Hepatocyte (in vitro differentiated cells): ENCODE results near the gene POTEJ. TPM values are rescaled to one million over a fixed set of nuclear protein-coding genes. Genes with fewer than 3 reads are reported as not detected.
"Not testable (repeated sequence)": the region's sequence is repeated elsewhere in the genome, so short reads cannot be mapped to it uniquely, and the experiment has no call there.

ENCODE experiments used
- DNase-seq: peaks from one replicate; pipeline ENCODE4 v3.0.0-alpha.2; 2016; ENCODE audit warnings: low spot score
- H2AFZ ChIP-seq: fragments of 200-600 bp; sonication (generic); 2 replicates; pipeline ENCODE4 v1.6.0; 2016; ENCODE audit warnings: antibody characterized with exemption, mild to moderate bottlenecking
- H3K27ac ChIP-seq: fragments of 200-600 bp; sonication (generic); 2 replicates; pipeline ENCODE4 v1.5.1; 2016; ENCODE audit warnings: mild to moderate bottlenecking
- H3K27me3 ChIP-seq: fragments of 200-600 bp; sonication (generic); 2 replicates; pipeline ENCODE4 v1.6.1; 2016
- H3K36me3 ChIP-seq: fragments of 200-600 bp; sonication (generic); replicated peaks from 2 replicates; pipeline ENCODE4 v1.5.1; 2016; ENCODE audit warnings: low read depth; ENCODE audit not compliant: insufficient read depth
- H3K4me1 ChIP-seq: fragments of 200-600 bp; sonication (generic); 2 replicates; pipeline ENCODE4 v1.5.1; 2016; ENCODE audit warnings: mild to moderate bottlenecking, moderate library complexity; ENCODE audit not compliant: insufficient read depth
- H3K4me2 ChIP-seq: fragments of 200-600 bp; sonication (generic); 2 replicates; pipeline ENCODE4 v1.6.0; 2016
- H3K4me3 ChIP-seq: fragments of 200-600 bp; sonication (generic); 2 replicates; pipeline ENCODE4 v1.5.1; 2016; ENCODE audit warnings: mild to moderate bottlenecking
- H3K79me2 ChIP-seq: fragments of 200-600 bp; sonication (generic); 2 replicates; pipeline ENCODE4 v1.6.0; 2017; ENCODE audit warnings: mild to moderate bottlenecking
- H3K9me2 ChIP-seq: fragments of 200-600 bp; sonication (generic); replicated peaks from 2 replicates; pipeline ENCODE4 v1.6.0; 2017; ENCODE audit warnings: mild to moderate bottlenecking; ENCODE audit not compliant: insufficient read depth
- H3K9me3 ChIP-seq: fragments of 200-600 bp; sonication (generic); 2 replicates; pipeline ENCODE4 v1.5.1; 2016; ENCODE audit warnings: low read depth, mild to moderate bottlenecking
- H4K20me1 ChIP-seq: fragments of 200-600 bp; sonication (generic); 2 replicates; pipeline ENCODE4 v1.6.0; 2016; ENCODE audit warnings: mild to moderate bottlenecking; ENCODE audit not compliant: insufficient read depth, poor library complexity, severe bottlenecking
- WGBS: methylation state at CpG from one replicate; pipeline ENCODE4 v1.1.6; 2016; ENCODE audit warnings: low lambda C conversion rate; ENCODE audit errors: missing lambda C conversion rate; 5-methylcytosine and 5-hydroxymethylcytosine counted together
- polyA plus RNA-seq: library from polyadenylated mRNA; unstranded; fragments of >200 nt; fragmentation: Nextera tagmentation; extraction: Ambion mirVana; gene quantifications from 2 replicates; pipeline ENCODE4 v1.2.1, GENCODE V29; 2016
- total RNA-seq: library from RNA; depleted of rRNA; stranded (reverse); fragments of >200 nt; gene quantifications from 2 replicates; pipeline ENCODE4 v1.2.3, GENCODE V29; 2014

POTEJ gene
- total and polyA plus RNA-seq, 2 experiments from 2014 or later: 0.17 TPM; not detected in 1

DNA sequence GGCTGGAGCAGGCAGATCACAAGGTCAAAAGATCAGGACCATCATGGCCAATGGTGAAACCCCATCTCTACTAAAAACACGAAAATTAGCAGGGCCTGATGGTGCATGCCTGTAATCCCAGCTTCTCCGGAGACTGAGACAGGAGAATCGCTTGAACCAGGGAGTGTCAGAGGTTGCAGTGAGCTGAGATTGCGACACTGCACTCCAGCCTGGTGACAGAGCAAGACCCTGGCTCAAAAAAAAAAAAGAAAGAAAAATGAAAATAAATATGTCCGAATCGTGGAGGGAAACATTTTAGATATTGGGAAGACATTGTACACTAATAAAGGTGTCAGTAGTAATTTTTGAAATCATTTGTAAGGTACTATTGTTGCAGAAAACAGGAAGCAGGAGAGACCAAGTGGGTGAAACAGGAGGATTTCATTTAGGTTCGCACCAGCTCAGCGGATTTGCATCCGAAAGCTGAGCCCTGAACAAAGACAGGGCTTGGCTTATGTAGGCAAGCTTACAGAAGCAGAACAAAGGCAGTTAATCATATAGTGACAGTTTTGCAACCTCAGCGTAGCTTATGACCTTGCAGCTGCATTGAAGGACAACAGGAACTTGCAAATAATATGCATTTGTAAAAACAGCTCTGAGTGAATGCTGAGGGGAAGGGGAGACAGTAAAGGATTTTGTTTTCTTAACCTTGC, 17.7 kb downstream of the POTEJ start:
- 90% methylated on average over 9 of the region's 10 CpGs for WGBS
- not testable (repeated sequence) for H3K9me2 ChIP-seq, DNase-seq, H3K79me2 ChIP-seq, H3K4me1 ChIP-seq, H3K9me3 ChIP-seq, H2AFZ ChIP-seq, H4K20me1 ChIP-seq, H3K4me2 ChIP-seq, H3K27me3 ChIP-seq, H3K36me3 ChIP-seq, H3K4me3 ChIP-seq, H3K27ac ChIP-seq

GRCh38 chr2:130638973-130639372, 27.7 kb downstream of the POTEJ start:
- H3K9me2 ChIP-seq, H3K36me3 ChIP-seq, DNase-seq, H4K20me1 ChIP-seq, H3K9me3 ChIP-seq, H3K4me1 ChIP-seq, H3K4me2 ChIP-seq, H2AFZ ChIP-seq, H3K4me3 ChIP-seq, H3K27ac ChIP-seq, H3K27me3 ChIP-seq, H3K79me2 ChIP-seq: not testable (repeated sequence)
- 90% methylated on average over 2 of the region's 2 CpGs for WGBS

DNA sequence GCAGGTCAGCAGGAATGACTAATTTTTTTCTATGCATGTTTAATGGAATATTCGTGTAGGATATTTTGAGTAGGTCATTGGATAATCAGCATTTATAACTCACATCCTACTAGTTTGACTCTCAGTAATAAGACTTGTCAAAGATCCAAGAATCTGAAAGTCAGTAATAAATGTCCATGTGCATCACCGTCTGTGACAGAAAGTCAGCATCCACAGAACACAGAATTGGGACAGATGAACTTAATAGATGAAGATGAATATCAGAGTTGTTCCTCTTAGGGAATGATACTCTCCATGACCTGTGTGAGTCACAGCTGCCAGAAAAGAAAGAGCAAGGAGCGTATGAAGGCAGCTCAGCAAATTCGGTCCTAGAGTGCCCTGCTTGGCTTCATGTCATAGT, 30.4 kb downstream of the POTEJ start:
- not testable (repeated sequence) for H3K9me2 ChIP-seq, H3K27me3 ChIP-seq, H3K9me3 ChIP-seq, H2AFZ ChIP-seq, H3K4me3 ChIP-seq, H3K4me2 ChIP-seq, H3K27ac ChIP-seq, DNase-seq, H3K36me3 ChIP-seq, H3K4me1 ChIP-seq, H4K20me1 ChIP-seq, H3K79me2 ChIP-seq
- 66% methylated on average over 4 of the region's 4 CpGs for WGBS

GRCh38 chr2:130649285-130649684, 38.0 kb downstream of the POTEJ start:
- not testable (repeated sequence) for H3K36me3 ChIP-seq, H3K4me3 ChIP-seq, H3K4me1 ChIP-seq, H3K4me2 ChIP-seq, H3K27ac ChIP-seq, H3K27me3 ChIP-seq, DNase-seq, H4K20me1 ChIP-seq, H2AFZ ChIP-seq, H3K79me2 ChIP-seq, H3K9me2 ChIP-seq, H3K9me3 ChIP-seq
- 23% methylated on average over 1 of the region's 1 CpG for WGBS

DNA sequence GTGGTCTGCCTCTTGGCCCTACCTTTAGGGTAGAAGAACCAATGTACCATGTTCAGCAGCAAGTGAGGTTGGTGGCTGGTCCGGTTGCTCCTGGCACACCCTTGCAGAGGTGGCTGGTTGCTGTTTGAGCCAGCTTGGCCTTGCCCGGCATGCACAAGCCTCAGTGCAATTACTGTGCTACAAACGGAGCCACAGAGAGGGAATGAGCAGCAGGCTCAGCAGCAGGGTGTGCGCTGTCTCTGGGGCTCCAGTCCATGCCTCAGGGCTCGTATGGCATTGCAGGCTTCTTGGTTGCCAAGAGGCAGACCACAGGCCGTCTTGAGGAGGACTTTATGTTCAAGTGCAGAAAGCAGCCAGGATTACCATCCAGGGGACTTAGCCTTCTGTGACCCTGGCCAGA, 53.3 kb downstream of the POTEJ start:
- not testable (repeated sequence) for H3K9me2 ChIP-seq, H3K4me2 ChIP-seq, H3K4me3 ChIP-seq, H3K36me3 ChIP-seq, H3K79me2 ChIP-seq, H3K4me1 ChIP-seq, H3K27me3 ChIP-seq, H3K9me3 ChIP-seq, H4K20me1 ChIP-seq, H2AFZ ChIP-seq, H3K27ac ChIP-seq, DNase-seq
- 94% methylated on average over 6 of the region's 6 CpGs for WGBS

- not testable (repeated sequence) for H3K9me2 ChIP-seq, H4K20me1 ChIP-seq, H3K4me1 ChIP-seq, H3K27me3 ChIP-seq, H3K9me3 ChIP-seq, DNase-seq, H3K36me3 ChIP-seq, H3K79me2 ChIP-seq, H3K27ac ChIP-seq, H3K4me3 ChIP-seq, H3K4me2 ChIP-seq, H2AFZ ChIP-seq
- WGBS: 97% methylated on average over 5 of the region's 5 CpGs
Measured at GRCh38 chr2:130665596-130665995, 54.4 kb downstream of the POTEJ start.

DNA sequence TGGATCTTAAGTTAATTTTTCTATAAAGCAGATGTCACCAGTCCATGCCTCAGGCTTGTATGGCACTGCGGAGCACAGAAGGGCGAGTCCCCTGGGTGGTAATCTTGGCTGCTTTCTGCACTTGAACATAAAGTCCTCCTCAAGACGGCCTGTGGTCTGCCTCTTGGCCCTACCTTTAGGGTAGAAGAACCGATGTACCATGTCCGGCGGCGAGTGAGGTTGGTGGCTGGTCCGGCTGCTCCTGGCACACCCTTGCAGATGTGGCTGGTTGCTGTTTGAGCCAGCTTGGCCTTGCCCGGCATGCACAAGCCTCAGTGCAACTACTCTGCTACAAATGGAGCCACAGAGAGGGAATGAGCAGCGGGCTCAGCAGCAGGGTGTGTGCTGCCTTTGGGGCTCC, 56.3 kb downstream of the POTEJ start:
- not testable (repeated sequence) for DNase-seq, H3K79me2 ChIP-seq, H3K9me2 ChIP-seq, H3K27me3 ChIP-seq, H3K36me3 ChIP-seq, H3K4me3 ChIP-seq, H3K4me2 ChIP-seq, H3K27ac ChIP-seq, H3K9me3 ChIP-seq, H3K4me1 ChIP-seq, H4K20me1 ChIP-seq, H2AFZ ChIP-seq
- WGBS: 91% methylated on average over 10 of the region's 10 CpGs

DNA sequence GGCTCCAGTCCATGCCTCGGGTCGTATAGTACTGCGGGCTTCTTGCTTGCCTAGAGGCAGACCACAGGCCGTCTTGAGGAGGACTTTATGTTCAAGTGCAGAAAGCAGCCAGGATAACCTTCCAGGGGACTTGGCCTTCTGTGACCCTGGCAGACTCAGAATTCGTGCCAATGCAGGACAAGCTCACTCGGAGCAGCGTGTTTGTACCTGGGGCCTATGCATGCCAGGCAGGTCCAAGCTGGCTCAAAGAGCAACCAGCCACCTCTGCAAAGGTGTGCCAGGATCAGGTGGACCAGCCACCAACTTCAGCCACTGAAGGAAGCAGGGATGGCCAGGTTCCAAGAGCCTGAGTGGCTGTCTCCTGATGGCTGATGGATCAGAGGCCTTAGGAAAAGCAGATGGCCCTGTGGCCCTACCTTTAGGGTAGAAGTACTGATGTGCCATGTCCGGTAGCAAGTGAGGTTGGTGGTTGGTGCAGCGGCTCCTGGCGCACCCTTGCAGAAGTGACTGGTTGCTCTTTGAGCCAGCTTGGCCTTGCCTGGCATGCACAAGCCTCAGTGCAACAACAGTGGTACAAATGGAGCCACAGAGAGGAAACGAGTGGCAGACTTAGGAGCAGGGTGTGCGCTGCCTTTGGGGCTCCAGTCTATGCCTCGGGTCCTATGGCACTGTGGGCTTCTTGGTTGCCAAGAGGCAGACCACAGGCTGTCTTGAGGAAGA, 58.9 kb downstream of the POTEJ start:
- H3K4me1 ChIP-seq, H2AFZ ChIP-seq, H3K27ac ChIP-seq, H3K9me3 ChIP-seq, H3K4me3 ChIP-seq, H3K4me2 ChIP-seq, H3K36me3 ChIP-seq, H4K20me1 ChIP-seq, DNase-seq, H3K79me2 ChIP-seq, H3K9me2 ChIP-seq, H3K27me3 ChIP-seq: not testable (repeated sequence)
- 90% methylated on average over 13 of the region's 13 CpGs for WGBS
